Esophagus muscularis mucosa (tissue), 4 donors: ENCODE measurements around the gene YPEL1. TPM values are rescaled to one million over a fixed set of nuclear protein-coding genes. Genes with fewer than 3 reads are reported as not detected.

Source experiments
- DNase-seq: peaks from one replicate; pipeline ENCODE4 v3.0.0-alpha.2; 2017; ENCODE audit errors: extremely low spot score
- H3K27ac ChIP-seq, 4 donors: fragments of 200-600 bp; sonication (generic); replicated peaks in 1 of 4; 1 replicate in 3 of 4; 2 replicates in 1 of 4; pipeline ENCODE4 v1.5.1; 2016 to 2019; ENCODE audit warnings: mild to moderate bottlenecking in 1 of 4
- H3K27me3 ChIP-seq, 4 donors: fragments of 200-600 bp; sonication (generic); one replicate each; pipeline versions ENCODE4 v1.5.1 to v1.6.0; 2016 to 2019
- H3K36me3 ChIP-seq, 4 donors: fragments of 200-600 bp; sonication (generic); one replicate each; pipeline ENCODE4 v1.5.1; 2016 to 2019
- H3K4me1 ChIP-seq, 4 donors: fragments of 200-600 bp; sonication (generic); one replicate each; pipeline ENCODE4 v1.5.1; 2016 to 2019
- H3K4me3 ChIP-seq, 4 donors: fragments of 200-600 bp; sonication (generic); 1 replicate in 2 of 4; 2 replicates in 2 of 4; pipeline ENCODE4 v1.5.1; 2016 to 2019; ENCODE audit warnings: mild to moderate bottlenecking in 4 of 4, moderate library complexity in 1 of 4
- H3K9me3 ChIP-seq, 4 donors: fragments of 200-600 bp; sonication (generic); 1 replicate in 3 of 4; 2 replicates in 1 of 4; pipeline ENCODE4 v1.5.1; 2016 to 2019
- CTCF ChIP-seq, 3 experiments: fragments of 200-600 bp in 2 of 3; fragments of 450-650 bp in 1 of 3; sonication (generic) in 2 of 3; IDR thresholded peaks; one replicate each; pipeline ENCODE4 v1.5.1; 2017 to 2019; ENCODE audit warnings: antibody characterized with exemption in 3 of 3, mild to moderate bottlenecking in 2 of 3, moderate library complexity in 1 of 3
- EP300 ChIP-seq: sonication (generic); formaldehyde crosslinking; IDR thresholded peaks from one replicate; pipeline ENCODE4 v1.6.1; 2017; ENCODE audit warnings: antibody characterized with exemption
- POLR2A ChIP-seq: fragments of 450-650 bp; IDR thresholded peaks from one replicate; pipeline ENCODE4 v1.6.1; 2017; ENCODE audit warnings: antibody characterized with exemption, moderate library complexity, mild to moderate bottlenecking, low read depth
- POLR2AphosphoS5 ChIP-seq, 2 donors: sonication (generic); formaldehyde crosslinking; IDR thresholded peaks; one replicate each; pipeline ENCODE4 v1.6.1; 2017; ENCODE audit warnings: antibody characterized with exemption in 2 of 2
- WGBS: methylation state at CpG from one replicate; pipeline ENCODE4 v1.1.5; 2018; 5-methylcytosine and 5-hydroxymethylcytosine counted together
- intact Hi-C: fragments of 100-400 bp; cut with DNase I; formaldehyde crosslinking; loops from one replicate; pipeline ENCODE4 v1.15.1; 2023
- total RNA-seq, 4 donors: library from RNA; depleted of rRNA; stranded (reverse); fragments of >200 nt; gene quantifications; one replicate each; pipeline versions ENCODE4 v1.1.0 to v1.2.1, GENCODE V29; 2016

The YPEL1 gene
- total RNA-seq, 4 donors from 2014 or later, result 12.0 to 30.7 (median 16.5) TPM

- no peak for TF ChIP-seq POLR2A
- TF ChIP-seq POLR2AphosphoS5 (IDR thresholded peaks at IDR 0.05), result no peak
- no peak for TF ChIP-seq EP300
- no peak for TF ChIP-seq CTCF (IDR thresholded peaks at IDR 0.05)
- intact Hi-C loops, result no loop called here
- no peak overlapping the region for H3K27ac ChIP-seq
- H3K9me3 ChIP-seq, result no peaks in the 10 kb centered on the region
- peaks cover 34 to 83% (median 62%) of the 10 kb centered on the region in 4 donors for H3K36me3 ChIP-seq
- no peaks in the 10 kb centered on the region for H3K4me1 ChIP-seq
- no peak for DNase-seq
- H3K4me3 ChIP-seq, result no peak overlapping the region
- no peaks in the 10 kb centered on the region for H3K27me3 ChIP-seq
- WGBS, result 93% methylated on average over 15 of the region's 15 CpGs
Measured at GRCh38 chr22:21677606-21678443, 57.8 kb downstream of the YPEL1 start.

- no peaks in the 10 kb centered on the region for H3K4me1 ChIP-seq
- peaks cover 43 to 91% (median 67%) of the 10 kb centered on the region in 4 donors for H3K36me3 ChIP-seq
- H3K9me3 ChIP-seq, result no peaks in the 10 kb centered on the region
- H3K27me3 ChIP-seq, result no peaks in the 10 kb centered on the region
- no peak for DNase-seq
- TF ChIP-seq POLR2A (no peak), EP300 (no peak), CTCF (IDR thresholded peaks at IDR 0.05) (no peak), POLR2AphosphoS5 (IDR thresholded peaks at IDR 0.05) (no peak)
- WGBS, result 93% methylated on average over 12 of the region's 12 CpGs
- H3K4me3 ChIP-seq, result no peak overlapping the region
- intact Hi-C loops, result no loop called here
- no peak overlapping the region for H3K27ac ChIP-seq
Measured at GRCh38 chr22:21674638-21675245, 60.9 kb downstream of the YPEL1 start.

GRCh38 chr22:21673534-21674321 is 61.9 kb downstream of the YPEL1 start:
- Histone ChIP-seq H3K27me3 (no peaks in the 10 kb centered on the region), H3K27ac (no peak overlapping the region), H3K4me1 (no peaks in the 10 kb centered on the region), H3K9me3 (no peaks in the 10 kb centered on the region), H3K36me3 (peaks cover 46 to 94% (median 73%) of the 10 kb centered on the region in 4 donors), H3K4me3 (no peak overlapping the region)
- intact Hi-C loops, result no loop called here
- TF ChIP-seq POLR2A, result no peak
- TF ChIP-seq CTCF (IDR thresholded peaks at IDR 0.05), result no peak
- no peak for TF ChIP-seq POLR2AphosphoS5 (IDR thresholded peaks at IDR 0.05)
- TF ChIP-seq EP300, result no peak
- DNase-seq, result no peak
- 94% methylated on average over 12 of the region's 12 CpGs for WGBS

- WGBS, result 78% methylated on average over 6 of the region's 6 CpGs
- H3K9me3 ChIP-seq, result no peaks in the 10 kb centered on the region
- peaks cover 46 to 79% (median 66%) of the 10 kb centered on the region in 4 donors for H3K36me3 ChIP-seq
- H3K27ac ChIP-seq, result no peak overlapping the region
- peaks cover under 1 to 9% (median 5%) of the 10 kb centered on the region in 4 donors for H3K4me1 ChIP-seq
- no peak overlapping the region for H3K4me3 ChIP-seq
- no peaks in the 10 kb centered on the region for H3K27me3 ChIP-seq
- TF ChIP-seq POLR2A (no peak), EP300 (no peak), POLR2AphosphoS5 (IDR thresholded peaks at IDR 0.05) (no peak), CTCF (IDR thresholded peaks at IDR 0.05) (no peak)
- intact Hi-C loops, result no loop called here
- DNase-seq, result no peak
Measured at GRCh38 chr22:21672107-21672629, 63.4 kb downstream of the YPEL1 start.
